K562 (cell line): Measurements from ENCODE around the gene GMDS. TPM values are rescaled to one million over a fixed set of nuclear protein-coding genes. Genes with fewer than 3 reads are reported as not detected.

Experiments
- ATAC-seq: fragments of 200-7000 bp; cut with Tn5 transposase; 3 replicates; pipeline ENCODE4 v1.9.1; 2020; ENCODE audit warnings: moderate library complexity
- BruUV-seq: library from RNA; stranded (reverse); fragments of 400-500 nt; replicated peaks from 2 replicates; lab custom pipeline; 2021; lab: Mats Ljungman, UMichigan
- CTCF ChIA-PET: fragments of 300-600 bp; formaldehyde crosslinking; extraction: SDS; loops from one replicate; lab custom pipeline; 2021; ENCODE audit warnings: low intra/inter-chr PET ratio; lab: Yijun Ruan, JAX
- POLR2A ChIA-PET: fragments of 300-600, 350-650 bp; sonication (Branson Sonifier 250); formaldehyde crosslinking; extraction: SDS; loops from one replicate; lab custom pipeline; 2021; ENCODE audit warnings: antibody characterized with exemption, inconsistent platforms; lab: Yijun Ruan, JAX
- DNase-seq, 4 experiments: peaks; one replicate each; pipeline versions ENCODE4 v3.0.0 to v3.0.0-alpha.2; 2011 to 2018; ENCODE audit warnings: low spot score in 3 of 4, mixed read lengths in 3 of 4; ENCODE audit errors: extremely low read depth in 1 of 4
- FAIRE-seq: peaks from 2 replicates; lab custom pipeline; 2011; peaks lifted over from hg19 to GRCh38; lab: Jason Lieb, UNC
- H2AFZ ChIP-seq: 2 replicates; pipeline ENCODE4 v1.6.0; 2011; ENCODE audit warnings: low read depth, low read length, control low read depth, inconsistent platforms
- H3K27ac ChIP-seq: fragments of 200-600 bp; 3 replicates; pipeline ENCODE4 v1.8.0; 2011; ENCODE audit warnings: low read depth, mild to moderate bottlenecking, control low read depth, inconsistent platforms, low read length, moderate library complexity, mixed read lengths; ENCODE audit errors: extremely low read depth
- H3K27me3 ChIP-seq, 2 experiments: fragments of 300-600 bp in 1 of 2; 2 replicates in 1 of 2; 3 replicates in 1 of 2; pipeline versions ENCODE4 v1.6.0 to v1.8.0; 2011; ENCODE audit warnings: inconsistent platforms in 2 of 2, low read length in 2 of 2, mild to moderate bottlenecking in 1 of 2, mixed read lengths in 1 of 2, moderate library complexity in 1 of 2; ENCODE audit not compliant: control insufficient read depth in 2 of 2, insufficient read depth in 2 of 2
- H3K36me3 ChIP-seq: fragments of 300-600 bp; 3 replicates; pipeline ENCODE4 v1.8.0; 2011; ENCODE audit warnings: mild to moderate bottlenecking, low read length, inconsistent platforms; ENCODE audit not compliant: control insufficient read depth, insufficient read depth
- H3K4me1 ChIP-seq, 2 experiments: fragments of 200-600 bp in 1 of 2; replicated peaks in 1 of 2; 2 replicates in 1 of 2; 3 replicates in 1 of 2; pipeline versions ENCODE4 v1.5.1 to v1.8.0; 2011; ENCODE audit warnings: inconsistent platforms in 2 of 2, low read length in 2 of 2, mild to moderate bottlenecking in 1 of 2, mixed read lengths in 1 of 2, moderate library complexity in 1 of 2; ENCODE audit not compliant: control insufficient read depth in 2 of 2, insufficient read depth in 2 of 2
- H3K4me2 ChIP-seq: 2 replicates; pipeline ENCODE4 v1.6.1; 2011; ENCODE audit warnings: low read length, control low read depth, inconsistent platforms, mixed read lengths; ENCODE audit not compliant: insufficient read depth
- H3K4me3 ChIP-seq: fragments of 200-600 bp; sonication (generic), shearing (Covaris generic); 2 replicates; pipeline ENCODE4 v1.5.1; 2016; ENCODE audit warnings: control low read depth, inconsistent platforms
- H3K79me2 ChIP-seq: fragments of 200-600 bp; 3 replicates; pipeline ENCODE4 v1.8.0; 2011; ENCODE audit warnings: low read length, inconsistent platforms; ENCODE audit not compliant: control insufficient read depth, insufficient read depth
- H3K9ac ChIP-seq, 2 experiments: 2 replicates each; pipeline versions ENCODE4 v1.6.0 to v1.6.1; 2011; ENCODE audit warnings: low read depth in 2 of 2, low read length in 2 of 2, control low read depth in 1 of 2, inconsistent platforms in 1 of 2, mild to moderate bottlenecking in 1 of 2, mixed read lengths in 1 of 2; ENCODE audit not compliant: insufficient read depth in 1 of 2
- H3K9me1 ChIP-seq: one replicate; pipeline ENCODE4 v1.6.0; 2011; ENCODE audit warnings: inconsistent platforms, mild to moderate bottlenecking, low read length, moderate library complexity; ENCODE audit not compliant: control insufficient read depth, insufficient read depth
- H3K9me3 ChIP-seq: replicated peaks from 2 replicates; pipeline ENCODE4 v1.5.1; 2011; ENCODE audit warnings: low read depth, low read length, inconsistent platforms; ENCODE audit not compliant: control insufficient read depth, insufficient read depth
- H4K20me1 ChIP-seq: replicated peaks from 2 replicates; pipeline ENCODE4 v1.6.1; 2011; ENCODE audit warnings: low read length, inconsistent platforms, mixed read lengths; ENCODE audit not compliant: control insufficient read depth, insufficient read depth
- BMI1 ChIP-seq: fragments of 150-350 bp; IDR thresholded peaks from 2 replicates; pipeline ENCODE4 v1.6.1; 2014; ENCODE audit warnings: low read length
- CBX1 ChIP-seq: sonication (generic); IDR thresholded peaks from 2 replicates; pipeline ENCODE4 v1.6.1; 2016; ENCODE audit warnings: antibody characterized with exemption, low read depth, mild to moderate bottlenecking
- CBX8 ChIP-seq: fragments of 200-600 bp; sonication (generic); IDR thresholded peaks from 2 replicates; pipeline ENCODE4 v1.6.1; 2012; ENCODE audit warnings: borderline replicate concordance, mixed run types, low read depth, mild to moderate bottlenecking, moderate library complexity, mixed read lengths, low read length, control low read depth, inconsistent platforms; ENCODE audit not compliant: poor library complexity, severe bottlenecking; ENCODE audit errors: extremely low read depth
- HDAC1 ChIP-seq, 2 experiments: fragments of 450-650 bp; IDR thresholded peaks; 2 replicates each; pipeline ENCODE4 v1.6.1; 2016 to 2017; ENCODE audit warnings: inconsistent platforms in 1 of 2, mild to moderate bottlenecking in 1 of 2, moderate library complexity in 1 of 2
- LEF1 ChIP-seq: fragments of 450-650 bp; IDR thresholded peaks from 2 replicates; pipeline ENCODE4 v1.6.1; 2016; ENCODE audit warnings: mild to moderate bottlenecking
- SNIP1 ChIP-seq: fragments of 450-650 bp; IDR thresholded peaks from 2 replicates; pipeline ENCODE4 v1.7.1; 2017; ENCODE audit warnings: low read depth, mild to moderate bottlenecking
- TAF7 ChIP-seq: fragments of 450-650 bp; IDR thresholded peaks from 2 replicates; pipeline ENCODE4 v1.6.1; 2016; ENCODE audit warnings: missing genetic modification characterization, missing compliant biosample characterization
- U2AF1 ChIP-seq: fragments of 200-400 bp; formaldehyde crosslinking; optimal IDR thresholded peaks from 2 replicates; pipeline ENCODE3; 2017; ENCODE audit warnings: mild to moderate bottlenecking, low read depth, low read length, moderate library complexity
- ZNF3 ChIP-seq: fragments of 250-450 bp; sonication (Bioruptor Pico); IDR thresholded peaks from 2 replicates; pipeline ENCODE4 v1.5.0; 2021; ENCODE audit warnings: mild to moderate bottlenecking, moderate library complexity
- ZNF395 ChIP-seq: fragments of 200-800 bp; sonication (Bioruptor generic); IDR thresholded peaks from 2 replicates; pipeline ENCODE4 v1.6.1; 2017; ENCODE audit warnings: missing genetic modification characterization, missing compliant biosample characterization
- ZNF696 ChIP-seq: fragments of 250-450 bp; sonication (Bioruptor Pico); conservative IDR thresholded peaks from 2 replicates; pipeline ENCODE4 v1.4.0; 2020; ENCODE audit warnings: mild to moderate bottlenecking, moderate library complexity
- ZZZ3 ChIP-seq: fragments of 450-650 bp; IDR thresholded peaks from 2 replicates; pipeline ENCODE4 v1.6.1; 2016; ENCODE audit warnings: antibody characterized with exemption, mild to moderate bottlenecking, moderate library complexity
- WGBS: fragments of 100-300 bp; shearing (Covaris generic); methylation state at CpG from one replicate; pipeline ENCODE4 v1.1.6; 2016; ENCODE audit warnings: low coverage, mixed read lengths; ENCODE audit not compliant: insufficient coverage; ENCODE audit errors: missing lambda C conversion rate; 5-methylcytosine and 5-hydroxymethylcytosine counted together
- in situ Hi-C: fragments of 300-500 bp; cut with MboI; formaldehyde crosslinking; loops from 4 replicates; pipeline ENCODE4 v1.15.0; 2018; ENCODE audit warnings: inconsistent platforms, mixed read lengths
- intact Hi-C: fragments of 100-400 bp; cut with micrococcal nuclease; formaldehyde crosslinking; loops from 2 replicates; pipeline ENCODE4 v1.14.2; 2022
- polyA plus RNA-seq, 8 experiments: library from polyadenylated mRNA; depleted of rRNA in 4 of 8; stranded (reverse) in 5 of 8; unstranded in 3 of 8; fragments of >200 nt; fragmentation: Nextera tagmentation in 2 of 8; fragmentation: Illumina TruSeq in 1 of 8; extraction: Ambion mirVana in 2 of 8; extraction: Trizol in 1 of 8; gene quantifications; 2 replicates each; pipeline versions ENCODE4 v1.2.1 to v1.2.3, GENCODE V29; 2011 to 2014; ENCODE audit warnings: inconsistent platforms in 1 of 8, missing spikeins in 1 of 8
- total RNA-seq, 7 experiments: library from RNA; depleted of rRNA in 6 of 7; stranded (reverse); fragments of >200 nt in 6 of 7; fragmentation: Illumina TruSeq in 2 of 7; extraction: Trizol in 2 of 7; gene quantifications; 2 replicates each; pipeline versions ENCODE4 v1.2.1 to v1.2.3, GENCODE V29; 2011 to 2021; ENCODE audit warnings: low replicate concordance in 1 of 7

GMDS gene
- total and polyA plus RNA-seq, 9 of the 15 experiments (the other 6 are each of a cell fraction or from before 2014, with no cell fraction given) = 0.48 to 31.8 (median 13.4) TPM

GRCh38 chr6:1665214-1665613 is 580.2 kb downstream of the GMDS start:
- H3K9me3 ChIP-seq = no peaks in the 10 kb centered on the region
- H3K4me2 ChIP-seq = no peak overlapping the region
- no peak for TF ChIP-seq ZNF395 (CRISPR knock-in tag)
- no peak for TF ChIP-seq HDAC1 (IDR thresholded peaks at IDR 0.05)
- no peak for TF ChIP-seq ZZZ3
- no peak for TF ChIP-seq CBX1
- no peak for TF ChIP-seq U2AF1
- TF ChIP-seq CBX8 = no peak
- TF ChIP-seq LEF1 = no peak
- TF ChIP-seq TAF7 (tag) = no peak
- no peak for TF ChIP-seq BMI1
- TF ChIP-seq ZNF3 = no peak
- TF ChIP-seq SNIP1 = no peak
- TF ChIP-seq ZNF696 (CRISPR knock-in tag) = no peak
- H3K27me3 ChIP-seq = peaks cover 10 to 57% of the 10 kb centered on the region in 2 experiments
- WGBS = 0% methylated on average over 2 of the region's 2 CpGs
- CTCF ChIA-PET = no interaction called here
- intact Hi-C loops (no loop called here), in situ Hi-C loops (no loop called here)
- peaks cover 6% of the 10 kb centered on the region for H4K20me1 ChIP-seq
- POLR2A ChIA-PET = no interaction called here
- H3K36me3 ChIP-seq = no peaks in the 10 kb centered on the region
- H3K4me1 ChIP-seq = no peaks in the 10 kb centered on the region
- no TSS peak for BruUV-seq
- H3K9me1 ChIP-seq = no peaks in the 10 kb centered on the region
- H3K4me3 ChIP-seq = no peak overlapping the region
- DNase-seq (no peak), FAIRE-seq (no peak), ATAC-seq (no peak)
- H3K79me2 ChIP-seq = no peaks in the 10 kb centered on the region
- H2AFZ ChIP-seq = no peak overlapping the region
- no peak overlapping the region for H3K9ac ChIP-seq
- H3K27ac ChIP-seq = no peak overlapping the region
